ENCODE results near the gene ALG10.

- TF ChIP-seq POLR2A (IDR thresholded peaks at IDR 0.05) = no peak
- no peak for TF ChIP-seq CTCF (IDR thresholded peaks at IDR 0.05)
- no peak for TF ChIP-seq EP300 (IDR thresholded peaks at IDR 0.05)
These were observed 29.2 kb downstream of the ALG10 start for GRCh38 chr12:34051486-34051885.

Data from tibial nerve (tissue), 4 donors.